Ascending aorta (tissue), 2 donors: ENCODE data around the gene RIT2. TPM values are rescaled to one million over a fixed set of nuclear protein-coding genes. Genes with fewer than 3 reads are reported as not detected.

ENCODE experiments used
- DNase-seq, 2 donors: peaks; one replicate each; pipeline ENCODE4 v3.0.0-alpha.2; 2019; ENCODE audit warnings: low spot score in 2 of 2
- H3K27ac ChIP-seq, 2 donors: fragments of 200-600 bp; sonication (generic); one replicate each; pipeline ENCODE4 v1.5.1; 2016 to 2017; ENCODE audit warnings: mild to moderate bottlenecking in 1 of 2
- H3K27me3 ChIP-seq: fragments of 200-600 bp; sonication (generic); one replicate; pipeline ENCODE4 v1.5.1; 2017
- H3K36me3 ChIP-seq, 2 donors: fragments of 200-600 bp; sonication (generic); one replicate each; pipeline ENCODE4 v1.5.1; 2016
- H3K4me1 ChIP-seq, 2 donors: fragments of 200-600 bp; sonication (generic); one replicate each; pipeline ENCODE4 v1.5.1; 2016 to 2017; ENCODE audit warnings: mild to moderate bottlenecking in 1 of 2
- H3K4me3 ChIP-seq, 2 donors: fragments of 200-600 bp; sonication (generic); one replicate each; pipeline ENCODE4 v1.5.1; 2016 to 2017; ENCODE audit warnings: mild to moderate bottlenecking in 1 of 2
- H3K9me3 ChIP-seq, 2 donors: fragments of 200-600 bp; sonication (generic); one replicate each; pipeline ENCODE4 v1.5.1; 2016
- CTCF ChIP-seq, 3 experiments: fragments of 200-600 bp in 2 of 3; fragments of 450-650 bp in 1 of 3; sonication (generic) in 2 of 3; IDR thresholded peaks; one replicate each; pipeline ENCODE4 v1.5.1; 2016 to 2019; ENCODE audit warnings: antibody characterized with exemption in 3 of 3, mild to moderate bottlenecking in 1 of 3, moderate library complexity in 1 of 3
- intact Hi-C: fragments of 100-400 bp; cut with DNase I; formaldehyde crosslinking; loops from one replicate; pipeline ENCODE4 v1.15.1; 2023
- total RNA-seq: library from RNA; depleted of rRNA; stranded (reverse); fragments of >200 nt; gene quantifications from one replicate; pipeline ENCODE4 v1.1.0, GENCODE V29; 2016

The RIT2 gene
- total RNA-seq, 1 donor from 2014 or later: not detected

- intact Hi-C loops: no loop called here
- H3K27ac ChIP-seq: no peak overlapping the region
- no peak overlapping the region for H3K4me3 ChIP-seq
- no peaks in the 10 kb centered on the region for H3K36me3 ChIP-seq
- no peak for TF ChIP-seq CTCF (IDR thresholded peaks at IDR 0.05)
- H3K27me3 ChIP-seq: no peaks in the 10 kb centered on the region
- DNase-seq: no peak
- no peaks in the 10 kb centered on the region for H3K4me1 ChIP-seq
- no peaks in the 10 kb centered on the region for H3K9me3 ChIP-seq
Measured at GRCh38 chr18:43010611-43011010, 104.9 kb downstream of the RIT2 start.

- no peaks in the 10 kb centered on the region for H3K4me1 ChIP-seq
- H3K27ac ChIP-seq: no peak overlapping the region
- TF ChIP-seq CTCF (IDR thresholded peaks at IDR 0.05): no peak
- H3K9me3 ChIP-seq: no peaks in the 10 kb centered on the region
- intact Hi-C loops: no loop called here
- H3K36me3 ChIP-seq: no peaks in the 10 kb centered on the region
- no peak overlapping the region for H3K4me3 ChIP-seq
- no peak for DNase-seq
- H3K27me3 ChIP-seq: no peaks in the 10 kb centered on the region
Measured at GRCh38 chr18:43009674-43010073, 105.8 kb downstream of the RIT2 start.

- no peak overlapping the region for H3K4me3 ChIP-seq
- no peak overlapping the region for H3K27ac ChIP-seq
- H3K36me3 ChIP-seq: no peaks in the 10 kb centered on the region
- H3K27me3 ChIP-seq: no peaks in the 10 kb centered on the region
- no peaks in the 10 kb centered on the region for H3K9me3 ChIP-seq
- intact Hi-C loops: no loop called here
- TF ChIP-seq CTCF (IDR thresholded peaks at IDR 0.05): no peak
- DNase-seq: no peak
- no peaks in the 10 kb centered on the region for H3K4me1 ChIP-seq
Measured at GRCh38 chr18:43007365-43007764, 108.1 kb downstream of the RIT2 start.

GRCh38 chr18:43004421-43004820 lies 111.1 kb downstream of the RIT2 start:
- Histone ChIP-seq H3K4me3 (no peak overlapping the region), H3K36me3 (no peaks in the 10 kb centered on the region), H3K27me3 (no peaks in the 10 kb centered on the region), H3K4me1 (no peaks in the 10 kb centered on the region), H3K27ac (no peak overlapping the region), H3K9me3 (no peaks in the 10 kb centered on the region)
- no peak for DNase-seq
- intact Hi-C loops: no loop called here
- TF ChIP-seq CTCF (IDR thresholded peaks at IDR 0.05): no peak

GRCh38 chr18:43001821-43002220 lies 113.7 kb downstream of the RIT2 start:
- Histone ChIP-seq H3K36me3 (no peaks in the 10 kb centered on the region), H3K9me3 (no peaks in the 10 kb centered on the region), H3K4me1 (no peaks in the 10 kb centered on the region), H3K4me3 (no peak overlapping the region), H3K27ac (no peak overlapping the region), H3K27me3 (no peaks in the 10 kb centered on the region)
- intact Hi-C loops: no loop called here
- no peak for DNase-seq
- TF ChIP-seq CTCF (IDR thresholded peaks at IDR 0.05): no peak

- Histone ChIP-seq H3K27ac (no peak overlapping the region), H3K4me3 (no peak overlapping the region), H3K36me3 (no peaks in the 10 kb centered on the region), H3K9me3 (no peaks in the 10 kb centered on the region), H3K27me3 (no peaks in the 10 kb centered on the region), H3K4me1 (no peaks in the 10 kb centered on the region)
- intact Hi-C loops: no loop called here
- DNase-seq: no peak
- TF ChIP-seq CTCF (IDR thresholded peaks at IDR 0.05): no peak
Measured at GRCh38 chr18:42996824-42997223, 118.7 kb downstream of the RIT2 start.
